K562 (cell line): Measurements from ENCODE around the gene PDE6B. TPM values are rescaled to one million over a fixed set of nuclear protein-coding genes. Genes with fewer than 3 reads are reported as not detected.
A peak's percentile ranks its signal among the peaks of the same experiment; 100 is the strongest.

Source experiments
- CBX3 ChIP-seq, 2 experiments: IDR thresholded peaks; 1 replicate in 1 of 2; 2 replicates in 1 of 2; pipeline ENCODE4 v1.6.1; 2012; ENCODE audit warnings: inconsistent platforms in 2 of 2, low read length in 2 of 2, borderline replicate concordance in 1 of 2, control low read depth in 1 of 2
- CHAMP1 ChIP-seq: fragments of 450-650 bp; IDR thresholded peaks from 2 replicates; pipeline ENCODE4 v1.6.1; 2016; ENCODE audit warnings: mild to moderate bottlenecking
- CXXC5 ChIP-seq: fragments of 250-450 bp; sonication (Bioruptor Pico); IDR thresholded peaks from 2 replicates; pipeline ENCODE4 v1.8.0; 2022; ENCODE audit warnings: inconsistent platforms, mild to moderate bottlenecking, moderate library complexity
- ETV6 ChIP-seq, 3 experiments: fragments of 150-350 bp in 1 of 3; sonication (generic) in 1 of 3; formaldehyde crosslinking in 1 of 3; IDR thresholded peaks; 2 replicates each; pipeline versions ENCODE4 v1.6.1 to v1.8.0; 2014 to 2022; ENCODE audit warnings: borderline replicate concordance in 2 of 3, low read depth in 2 of 3, antibody characterized with exemption in 1 of 3, low read length in 1 of 3, mild to moderate bottlenecking in 1 of 3, missing genetic modification reagents in 1 of 3
- MIER1 ChIP-seq: fragments of 450-650 bp; IDR thresholded peaks from 2 replicates; pipeline ENCODE4 v1.6.1; 2016; ENCODE audit warnings: antibody characterized with exemption, mild to moderate bottlenecking, low read depth
- NR2C2 ChIP-seq, 2 experiments: fragments of 200-800 bp in 1 of 2; sonication (Bioruptor generic) in 1 of 2; sonication (generic) in 1 of 2; formaldehyde crosslinking in 1 of 2; IDR thresholded peaks; 2 replicates each; pipeline versions ENCODE4 v1.6.1 to v1.8.0; 2016 to 2022; ENCODE audit warnings: mild to moderate bottlenecking in 1 of 2, missing compliant biosample characterization in 1 of 2, missing genetic modification characterization in 1 of 2, missing genetic modification reagents in 1 of 2
- RREB1 ChIP-seq: fragments of 250-450 bp; sonication (Bioruptor Pico); IDR thresholded peaks from 2 replicates; pipeline ENCODE4 v1.4.0; 2020
- SMARCA5 ChIP-seq: fragments of 450-650 bp; IDR thresholded peaks from 2 replicates; pipeline ENCODE4 v1.6.1; 2016
- TOE1 ChIP-seq, 2 experiments: fragments of 450-650 bp in 1 of 2; sonication (generic) in 1 of 2; formaldehyde crosslinking in 1 of 2; IDR thresholded peaks; 2 replicates each; pipeline versions ENCODE4 v1.7.1 to v1.8.0; 2016 to 2022; ENCODE audit warnings: borderline replicate concordance in 2 of 2, mild to moderate bottlenecking in 2 of 2, antibody characterized with exemption in 1 of 2, inconsistent platforms in 1 of 2, low read depth in 1 of 2, missing genetic modification reagents in 1 of 2, moderate library complexity in 1 of 2
- ZNF12 ChIP-seq: sonication (generic); formaldehyde crosslinking; IDR thresholded peaks from 2 replicates; pipeline ENCODE4 v1.4.0; 2020; ENCODE audit warnings: mild to moderate bottlenecking, missing genetic modification reagents
- ZNF133 ChIP-seq: fragments of 250-450 bp; sonication (Bioruptor Pico); IDR thresholded peaks from 2 replicates; pipeline ENCODE4 v1.4.0; 2020; ENCODE audit warnings: mild to moderate bottlenecking
- ZNF316 ChIP-seq: fragments of 450-650 bp; IDR thresholded peaks from 2 replicates; pipeline ENCODE4 v1.6.1; 2016
- ZNF696 ChIP-seq: fragments of 250-450 bp; sonication (Bioruptor Pico); conservative IDR thresholded peaks from 2 replicates; pipeline ENCODE4 v1.4.0; 2020; ENCODE audit warnings: mild to moderate bottlenecking, moderate library complexity
- polyA plus RNA-seq, 8 experiments: library from polyadenylated mRNA; depleted of rRNA in 4 of 8; stranded (reverse) in 5 of 8; unstranded in 3 of 8; fragments of >200 nt; fragmentation: Nextera tagmentation in 2 of 8; fragmentation: Illumina TruSeq in 1 of 8; extraction: Ambion mirVana in 2 of 8; extraction: Trizol in 1 of 8; gene quantifications; 2 replicates each; pipeline versions ENCODE4 v1.2.1 to v1.2.3, GENCODE V29; 2011 to 2014; ENCODE audit warnings: inconsistent platforms in 1 of 8, missing spikeins in 1 of 8
- total RNA-seq, 7 experiments: library from RNA; depleted of rRNA in 6 of 7; stranded (reverse); fragments of >200 nt in 6 of 7; fragmentation: Illumina TruSeq in 2 of 7; extraction: Trizol in 2 of 7; gene quantifications; 2 replicates each; pipeline versions ENCODE4 v1.2.1 to v1.2.3, GENCODE V29; 2011 to 2021; ENCODE audit warnings: low replicate concordance in 1 of 7
- TF ChIP-seq, protein P1 (sequence below): fragments of 150-350 bp; IDR thresholded peaks from 2 replicates; pipeline ENCODE4 v1.6.1; 2014; ENCODE audit warnings: low read depth, mild to moderate bottlenecking, low read length, borderline replicate concordance

The PDE6B gene
- total and polyA plus RNA-seq, 9 of the 15 experiments (the other 6 are each of a cell fraction or from before 2014, with no cell fraction given): 0.04 TPM; not detected in 8

DNA sequence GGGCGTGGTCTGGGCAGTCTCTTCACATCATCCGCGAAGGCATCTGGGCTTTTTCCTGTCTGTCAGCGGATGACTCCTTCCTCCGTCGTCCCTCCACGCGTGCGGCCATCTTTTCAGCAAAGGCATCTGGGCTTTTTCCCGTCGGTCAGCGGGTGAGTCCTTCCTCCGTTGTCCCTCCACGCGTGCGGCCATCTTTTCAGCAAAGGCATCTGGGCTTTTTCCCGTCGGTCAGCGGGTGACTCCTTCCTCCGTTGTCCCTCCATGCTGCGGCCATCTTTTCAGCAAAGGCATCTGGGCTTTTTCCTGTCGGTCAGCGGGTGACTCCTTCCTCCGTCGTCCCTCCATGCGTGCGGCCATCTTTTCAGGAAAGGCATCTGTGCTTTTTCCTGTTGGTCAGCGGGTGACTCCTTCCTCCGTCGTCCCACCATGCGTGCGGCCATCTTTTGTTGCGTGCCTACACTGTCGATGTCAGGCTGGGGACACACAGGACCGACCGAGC is 37.0 kb upstream of the PDE6B start (continued):
- TF ChIP-seq ZNF12 (CRISPR knock-in tag) (no peak), TOE1 (IDR thresholded peaks at IDR 0.05; ENCODE audit: borderline replicate concordance) (no peak), TOE1 (CRISPR knock-in tag; IDR thresholded peaks at IDR 0.05; ENCODE audit: borderline replicate concordance, low read depth) (no peak), SMARCA5 (no peak), RREB1 (CRISPR knock-in tag) (no peak), ZNF696 (CRISPR knock-in tag) (no peak), NR2C2 (CRISPR knock-in tag; IDR thresholded peaks at IDR 0.05) (no peak), NR2C2 (tag; IDR thresholded peaks at IDR 0.05) (peak; percentile 40; the same call in 1 of the 2 replicates), MIER1 (no peak), ZNF316 (no peak), ZNF133 (no peak), CXXC5 (CRISPR knock-in tag) (peak; percentile 22), CBX3 (IDR thresholded peaks at IDR 0.05; ENCODE audit: borderline replicate concordance in 1 of 2, low read length in 2 of 2) (0 out of 3 replicates have a peak, but pooled peaks of 1 of the 2 experiments have one; percentile 36), ETV6 (IDR thresholded peaks at IDR 0.05; ENCODE audit: borderline replicate concordance in 1 of 2, low read depth in 2 of 2, low read length in 1 of 2) (no peak), ETV6 (CRISPR knock-in tag; IDR thresholded peaks at IDR 0.05; ENCODE audit: borderline replicate concordance) (no peak), CHAMP1 (no peak)
- TF ChIP-seq, protein P1, sequence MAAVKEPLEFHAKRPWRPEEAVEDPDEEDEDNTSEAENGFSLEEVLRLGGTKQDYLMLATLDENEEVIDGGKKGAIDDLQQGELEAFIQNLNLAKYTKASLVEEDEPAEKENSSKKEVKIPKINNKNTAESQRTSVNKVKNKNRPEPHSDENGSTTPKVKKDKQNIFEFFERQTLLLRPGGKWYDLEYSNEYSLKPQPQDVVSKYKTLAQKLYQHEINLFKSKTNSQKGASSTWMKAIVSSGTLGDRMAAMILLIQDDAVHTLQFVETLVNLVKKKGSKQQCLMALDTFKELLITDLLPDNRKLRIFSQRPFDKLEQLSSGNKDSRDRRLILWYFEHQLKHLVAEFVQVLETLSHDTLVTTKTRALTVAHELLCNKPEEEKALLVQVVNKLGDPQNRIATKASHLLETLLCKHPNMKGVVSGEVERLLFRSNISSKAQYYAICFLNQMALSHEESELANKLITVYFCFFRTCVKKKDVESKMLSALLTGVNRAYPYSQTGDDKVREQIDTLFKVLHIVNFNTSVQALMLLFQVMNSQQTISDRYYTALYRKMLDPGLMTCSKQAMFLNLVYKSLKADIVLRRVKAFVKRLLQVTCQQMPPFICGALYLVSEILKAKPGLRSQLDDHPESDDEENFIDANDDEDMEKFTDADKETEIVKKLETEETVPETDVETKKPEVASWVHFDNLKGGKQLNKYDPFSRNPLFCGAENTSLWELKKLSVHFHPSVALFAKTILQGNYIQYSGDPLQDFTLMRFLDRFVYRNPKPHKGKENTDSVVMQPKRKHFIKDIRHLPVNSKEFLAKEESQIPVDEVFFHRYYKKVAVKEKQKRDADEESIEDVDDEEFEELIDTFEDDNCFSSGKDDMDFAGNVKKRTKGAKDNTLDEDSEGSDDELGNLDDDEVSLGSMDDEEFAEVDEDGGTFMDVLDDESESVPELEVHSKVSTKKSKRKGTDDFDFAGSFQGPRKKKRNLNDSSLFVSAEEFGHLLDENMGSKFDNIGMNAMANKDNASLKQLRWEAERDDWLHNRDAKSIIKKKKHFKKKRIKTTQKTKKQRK: no peak
